ENCODE data around the gene EPB41L2. TPM values are rescaled to one million over a fixed set of nuclear protein-coding genes. Genes with fewer than 3 reads are reported as not detected.

Gene EPB41L2
- total and polyA plus RNA-seq, 8 donors = 13.0 to 63.0 (median 17.4) TPM

- FAIRE-seq (no peak), DNase-seq (no peak), ATAC-seq (no peak)
- Histone ChIP-seq H3K4me1 (peaks cover 0 to 12% (median 0%) of the 10 kb centered on the region in 3 donors), H3K36me3 (no peaks in the 10 kb centered on the region), H3K4me3 (no peak overlapping the region), H3K9me3 (no peaks in the 10 kb centered on the region), H3K27me3 (no peaks in the 10 kb centered on the region), H3K27ac (no peak overlapping the region)
- intact Hi-C loops (cut with DNase I) = no loop called here
- no peak for TF ChIP-seq CTCF (IDR thresholded peaks at IDR 0.05)
- WGBS, 2 donors = 87 to 90% methylated on average over 1 of the region's 1 CpG
Observed at GRCh38 chr6:130822736-130823135, 240.3 kb downstream of the EPB41L2 start.

- H3K9me3 ChIP-seq = no peaks in the 10 kb centered on the region
- peak in 1 of 4 donors; percentile 22 for ATAC-seq
- H3K36me3 ChIP-seq = no peaks in the 10 kb centered on the region
- no peak overlapping the region for H3K27ac ChIP-seq
- no peaks in the 10 kb centered on the region for H3K4me1 ChIP-seq
- no peaks in the 10 kb centered on the region for H3K27me3 ChIP-seq
- 48 to 52% methylated on average over 5 of the region's 5 CpGs for WGBS, 2 donors
- intact Hi-C loops (cut with DNase I) = no loop called here
- no peak for FAIRE-seq
- no peak overlapping the region for H3K4me3 ChIP-seq
- no peak for TF ChIP-seq CTCF (IDR thresholded peaks at IDR 0.05)
- DNase-seq = no peak
Observed at GRCh38 chr6:130815200-130816071, 247.6 kb downstream of the EPB41L2 start.

GRCh38 chr6:130814506-130814905 lies 248.5 kb downstream of the EPB41L2 start:
- no peak for DNase-seq
- TF ChIP-seq CTCF (IDR thresholded peaks at IDR 0.05) = no peak
- Histone ChIP-seq H3K9me3 (no peaks in the 10 kb centered on the region), H3K36me3 (no peaks in the 10 kb centered on the region), H3K27ac (no peak overlapping the region), H3K27me3 (no peaks in the 10 kb centered on the region), H3K4me1 (no peaks in the 10 kb centered on the region), H3K4me3 (no peak overlapping the region)
- ATAC-seq = no peak
- no peak for FAIRE-seq
- intact Hi-C loops (cut with DNase I) = no loop called here
- WGBS, 2 donors = 92 to 97% methylated on average over 3 of the region's 3 CpGs

- intact Hi-C loops (cut with DNase I) = no loop called here
- no peaks in the 10 kb centered on the region for H3K27me3 ChIP-seq
- FAIRE-seq = no peak
- no peak for TF ChIP-seq CTCF (IDR thresholded peaks at IDR 0.05)
- no peak overlapping the region for H3K27ac ChIP-seq
- WGBS, 2 donors = 86 to 91% methylated on average over 5 of the region's 5 CpGs
- no peak for ATAC-seq
- H3K9me3 ChIP-seq = no peaks in the 10 kb centered on the region
- no peak for DNase-seq
- no peak overlapping the region for H3K4me3 ChIP-seq
- no peaks in the 10 kb centered on the region for H3K36me3 ChIP-seq
- H3K4me1 ChIP-seq = no peaks in the 10 kb centered on the region
Observed at GRCh38 chr6:130811932-130812331, 251.1 kb downstream of the EPB41L2 start.

All from pancreas (tissue), 10 donors.